ENCODE measurements around the gene DNAAF3. TPM values are rescaled to one million over a fixed set of nuclear protein-coding genes. Genes with fewer than 3 reads are reported as not detected.

Gene DNAAF3
- total RNA-seq, 1 experiment from 2014 or later = 4.2 TPM

- POLR2A ChIA-PET (ENCODE audit: low non-redundant PET) = no interaction called here
- TF ChIP-seq CTCF (conservative IDR thresholded peaks at IDR 0.05; ENCODE audit: low read depth, low read length) (no peak), EZH2 (IDR thresholded peaks at IDR 0.05; ENCODE audit: borderline replicate concordance, low read depth, low read length, poor library complexity, severe bottlenecking) (no peak)
- no peaks in the 10 kb centered on the region for H3K36me3 ChIP-seq (ENCODE audit: insufficient read depth, low read length, poor library complexity, severe bottlenecking)
These were observed 29.9 kb downstream of the DNAAF3 start for GRCh38 chr19:55136399-55137102.

GRCh38 chr19:55134736-55135135 is 31.7 kb downstream of the DNAAF3 start:
- no TSS peak for BruUV-seq (replicated peaks)
- DNase-seq (ENCODE audit: low spot score) = no peak

More at GRCh38 chr19:55136399-55137102, 29.9 kb downstream of the DNAAF3 start:
- Histone ChIP-seq H3K4me1 (ENCODE audit: insufficient read depth, low read length, poor library complexity, severe bottlenecking) (peaks cover 4% of the 10 kb centered on the region), H3K4me3 (ENCODE audit: low read depth, low read length, poor library complexity, severe bottlenecking) (no peak overlapping the region), H3K27ac (ENCODE audit: low read depth, low read length, poor library complexity, severe bottlenecking) (no peak overlapping the region), H3K9me3 (ENCODE audit: low read depth, low read length, poor library complexity, severe bottlenecking) (no peaks in the 10 kb centered on the region), H3K27me3 (replicated peaks; ENCODE audit: insufficient read depth, low read depth, low read length, poor library complexity) (no peaks in the 10 kb centered on the region)
- intact Hi-C loops (cut with micrococcal nuclease; ENCODE audit: unreplicated experiment) = no loop called here
- no peak for DNase-seq (ENCODE audit: low spot score)
- BruUV-seq (replicated peaks) = no TSS peak
- CTCF ChIA-PET = no interaction called here

GRCh38 chr19:55133639-55134444 is 32.6 kb downstream of the DNAAF3 start:
- H3K27me3 ChIP-seq (replicated peaks; ENCODE audit: insufficient read depth, low read depth, low read length, poor library complexity) = no peaks in the 10 kb centered on the region
- CTCF ChIA-PET = no interaction called here
- no TSS peak for BruUV-seq (replicated peaks)
- DNase-seq (ENCODE audit: low spot score) = no peak
- TF ChIP-seq CTCF (conservative IDR thresholded peaks at IDR 0.05; ENCODE audit: low read depth, low read length) (no peak), EZH2 (IDR thresholded peaks at IDR 0.05; ENCODE audit: borderline replicate concordance, low read depth, low read length, poor library complexity, severe bottlenecking) (no peak)
- no peaks in the 10 kb centered on the region for H3K9me3 ChIP-seq (ENCODE audit: low read depth, low read length, poor library complexity, severe bottlenecking)
- no peaks in the 10 kb centered on the region for H3K36me3 ChIP-seq (ENCODE audit: insufficient read depth, low read length, poor library complexity, severe bottlenecking)
- no peak overlapping the region for H3K27ac ChIP-seq (ENCODE audit: low read depth, low read length, poor library complexity, severe bottlenecking)
- intact Hi-C loops (cut with micrococcal nuclease; ENCODE audit: unreplicated experiment) = no loop called here
- H3K4me1 ChIP-seq (ENCODE audit: insufficient read depth, low read length, poor library complexity, severe bottlenecking) = peaks cover 4% of the 10 kb centered on the region
- H3K4me3 ChIP-seq (ENCODE audit: low read depth, low read length, poor library complexity, severe bottlenecking) = no peak overlapping the region
- POLR2A ChIA-PET (ENCODE audit: low non-redundant PET) = interaction anchor here (0.5 kb wide), 1 partner anchor 15 kb away, joined by 4 read pairs; the partner anchor contains the start of gene TNNT1

More at GRCh38 chr19:55134736-55135135, 31.7 kb downstream of the DNAAF3 start:
- Histone ChIP-seq H3K4me1 (ENCODE audit: insufficient read depth, low read length, poor library complexity, severe bottlenecking) (peaks cover 4% of the 10 kb centered on the region), H3K9me3 (ENCODE audit: low read depth, low read length, poor library complexity, severe bottlenecking) (no peaks in the 10 kb centered on the region), H3K27me3 (replicated peaks; ENCODE audit: insufficient read depth, low read depth, low read length, poor library complexity) (no peaks in the 10 kb centered on the region), H3K27ac (ENCODE audit: low read depth, low read length, poor library complexity, severe bottlenecking) (no peak overlapping the region), H3K4me3 (ENCODE audit: low read depth, low read length, poor library complexity, severe bottlenecking) (no peak overlapping the region), H3K36me3 (ENCODE audit: insufficient read depth, low read length, poor library complexity, severe bottlenecking) (no peaks in the 10 kb centered on the region)
- POLR2A ChIA-PET (ENCODE audit: low non-redundant PET) = no interaction called here
- intact Hi-C loops (cut with micrococcal nuclease; ENCODE audit: unreplicated experiment) = no loop called here
- CTCF ChIA-PET = no interaction called here
- TF ChIP-seq CTCF (conservative IDR thresholded peaks at IDR 0.05; ENCODE audit: low read depth, low read length) (no peak), EZH2 (IDR thresholded peaks at IDR 0.05; ENCODE audit: borderline replicate concordance, low read depth, low read length, poor library complexity, severe bottlenecking) (no peak)

All from A673 (cell line).